Upper lobe of left lung (tissue), 4 donors: Measurements from ENCODE around the gene PDHA2.

Source experiments
- CTCF ChIP-seq, 6 experiments: fragments of 450-650 bp in 4 of 6; fragments of 200-600 bp in 2 of 6; sonication (generic) in 2 of 6; IDR thresholded peaks; one replicate each; pipeline ENCODE4 v1.5.1; 2016 to 2019; ENCODE audit warnings: antibody characterized with exemption in 6 of 6
- EP300 ChIP-seq, 4 donors: sonication (generic); formaldehyde crosslinking; IDR thresholded peaks; one replicate each; pipeline ENCODE4 v1.5.1; 2017; ENCODE audit warnings: antibody characterized with exemption in 4 of 4, control low read depth in 2 of 4
- POLR2AphosphoS5 ChIP-seq, 2 donors: sonication (generic); formaldehyde crosslinking; IDR thresholded peaks; one replicate each; pipeline ENCODE4 v1.5.1; 2017; ENCODE audit warnings: antibody characterized with exemption in 2 of 2

GRCh38 chr4:95821867-95822266 is 18.0 kb upstream of the PDHA2 start:
- TF ChIP-seq CTCF (IDR thresholded peaks at IDR 0.05) = no peak
- TF ChIP-seq EP300 (IDR thresholded peaks at IDR 0.05) = no peak
- TF ChIP-seq POLR2AphosphoS5 (IDR thresholded peaks at IDR 0.05) = no peak
